ENCODE data around the gene OXSM. TPM values are rescaled to one million over a fixed set of nuclear protein-coding genes. Genes with fewer than 3 reads are reported as not detected.

Gene OXSM
- total and polyA plus RNA-seq, 2 experiments from 2014 or later: 1.3 to 2.2 TPM

DNA sequence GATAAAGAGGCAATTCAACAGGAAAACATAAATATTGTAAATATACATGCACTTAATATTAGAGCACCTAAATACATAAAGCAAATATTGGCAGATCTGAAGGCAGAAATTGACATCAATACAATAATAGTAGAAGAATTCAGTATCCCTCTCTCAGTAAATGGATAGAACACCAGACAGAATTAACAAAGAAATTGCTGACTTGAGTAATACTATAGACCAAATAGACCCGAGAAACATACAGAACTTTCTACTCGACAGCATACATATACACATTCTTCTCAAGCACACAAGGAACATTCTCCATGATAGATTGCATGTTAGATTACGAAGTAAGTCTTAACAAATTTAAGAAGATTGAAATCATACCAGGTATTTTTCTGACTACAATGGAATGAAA, 50.2 kb downstream of the OXSM start (continued):
- TF ChIP-seq, protein P1, sequence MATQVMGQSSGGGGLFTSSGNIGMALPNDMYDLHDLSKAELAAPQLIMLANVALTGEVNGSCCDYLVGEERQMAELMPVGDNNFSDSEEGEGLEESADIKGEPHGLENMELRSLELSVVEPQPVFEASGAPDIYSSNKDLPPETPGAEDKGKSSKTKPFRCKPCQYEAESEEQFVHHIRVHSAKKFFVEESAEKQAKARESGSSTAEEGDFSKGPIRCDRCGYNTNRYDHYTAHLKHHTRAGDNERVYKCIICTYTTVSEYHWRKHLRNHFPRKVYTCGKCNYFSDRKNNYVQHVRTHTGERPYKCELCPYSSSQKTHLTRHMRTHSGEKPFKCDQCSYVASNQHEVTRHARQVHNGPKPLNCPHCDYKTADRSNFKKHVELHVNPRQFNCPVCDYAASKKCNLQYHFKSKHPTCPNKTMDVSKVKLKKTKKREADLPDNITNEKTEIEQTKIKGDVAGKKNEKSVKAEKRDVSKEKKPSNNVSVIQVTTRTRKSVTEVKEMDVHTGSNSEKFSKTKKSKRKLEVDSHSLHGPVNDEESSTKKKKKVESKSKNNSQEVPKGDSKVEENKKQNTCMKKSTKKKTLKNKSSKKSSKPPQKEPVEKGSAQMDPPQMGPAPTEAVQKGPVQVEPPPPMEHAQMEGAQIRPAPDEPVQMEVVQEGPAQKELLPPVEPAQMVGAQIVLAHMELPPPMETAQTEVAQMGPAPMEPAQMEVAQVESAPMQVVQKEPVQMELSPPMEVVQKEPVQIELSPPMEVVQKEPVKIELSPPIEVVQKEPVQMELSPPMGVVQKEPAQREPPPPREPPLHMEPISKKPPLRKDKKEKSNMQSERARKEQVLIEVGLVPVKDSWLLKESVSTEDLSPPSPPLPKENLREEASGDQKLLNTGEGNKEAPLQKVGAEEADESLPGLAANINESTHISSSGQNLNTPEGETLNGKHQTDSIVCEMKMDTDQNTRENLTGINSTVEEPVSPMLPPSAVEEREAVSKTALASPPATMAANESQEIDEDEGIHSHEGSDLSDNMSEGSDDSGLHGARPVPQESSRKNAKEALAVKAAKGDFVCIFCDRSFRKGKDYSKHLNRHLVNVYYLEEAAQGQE (IDR thresholded peaks at IDR 0.05; ENCODE audit: unreplicated experiment): no peak
- TF ChIP-seq ZNF331 (CRISPR knock-in tag; IDR thresholded peaks at IDR 0.05; ENCODE audit: low read depth): no peak
- TF ChIP-seq JUNB (IDR thresholded peaks at IDR 0.05; ENCODE audit: unreplicated experiment): no peak

DNA sequence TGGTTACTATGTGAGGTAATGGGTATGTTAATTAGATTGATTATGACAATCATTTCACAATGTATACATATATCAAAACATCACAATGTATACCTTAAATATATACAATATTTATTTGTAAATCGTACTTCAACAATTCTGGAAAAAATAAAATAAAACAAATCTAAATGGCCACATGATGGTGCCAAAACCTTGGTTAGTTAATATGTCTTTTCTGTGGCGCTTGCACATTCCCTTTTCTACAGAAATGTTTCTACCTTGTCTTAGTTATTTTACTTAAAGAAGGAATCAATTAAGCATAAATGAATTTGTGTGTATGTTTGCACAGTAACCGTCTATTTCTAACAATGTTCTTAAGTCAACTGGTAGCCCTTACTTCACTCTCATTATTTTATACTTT, 53.4 kb downstream of the OXSM start:
- ATAC-seq (no peak), DNase-seq (ENCODE audit: low spot score) (no peak)
- no peak overlapping the region for H3K27ac Mint-ChIP-seq
- H3K4me3 Mint-ChIP-seq: no peak overlapping the region
- no peaks in the 10 kb centered on the region for H3K36me3 ChIP-seq (ENCODE audit: insufficient read depth)
- H3K27me3 Mint-ChIP-seq (ENCODE audit: insufficient read depth, low read depth, poor library complexity): no peaks in the 10 kb centered on the region
- no peak overlapping the region for H2AFZ ChIP-seq
- TF ChIP-seq EZH2 (IDR thresholded peaks at IDR 0.05; ENCODE audit: low read depth, unreplicated experiment): no peak
- peak in 1 of 2 experiments; percentile 43; a peak in 3 of 4 replicates for TF ChIP-seq CTCF (conservative IDR thresholded peaks at IDR 0.05; ENCODE audit: low read depth in 2 of 2)
- H3K9me2 ChIP-seq (ENCODE audit: insufficient read depth): no peaks in the 10 kb centered on the region
- H3K4me1 ChIP-seq (ENCODE audit: insufficient read depth): no peaks in the 10 kb centered on the region
- no peak overlapping the region for H3K27ac ChIP-seq (ENCODE audit: low read depth)
- H3K9me3 Mint-ChIP-seq: peaks cover 3% of the 10 kb centered on the region; the same call in 2 of the 3 replicates
- no peaks in the 10 kb centered on the region for H4K20me1 ChIP-seq (replicated peaks; ENCODE audit: insufficient read depth)
- no peaks in the 10 kb centered on the region for H3F3A ChIP-seq (replicated peaks; ENCODE audit: low read depth)
- H3K36me3 Mint-ChIP-seq (ENCODE audit: low read depth): no peaks in the 10 kb centered on the region
- H3K4me2 ChIP-seq: no peak overlapping the region
- H3K79me2 ChIP-seq (replicated peaks; ENCODE audit: insufficient read depth): no peaks in the 10 kb centered on the region
- no peaks in the 10 kb centered on the region for H3K27me3 ChIP-seq (ENCODE audit: insufficient read depth)
- H3K4me3 ChIP-seq: no peak overlapping the region
- H3K4me1 Mint-ChIP-seq: no peaks in the 10 kb centered on the region

Other genes with a start within 250 kb of the OXSM start
- 167 and 179 TPM in 2 replicates for gene TOP2B, start 125.2 kb upstream of the OXSM start, total RNA-seq (2014; rRNA removed; shearing (Covaris generic))
- 91.1 and 92.0 TPM in 2 replicates for gene TOP2B, start 125.2 kb upstream of the OXSM start, polyA plus RNA-seq (2016; fragmentation: Nextera tagmentation; extraction: Ambion mirVana)
- 34.0 and 43.5 TPM in 2 replicates for gene NGLY1, start 6.6 kb upstream of the OXSM start, total RNA-seq (2014; rRNA removed; shearing (Covaris generic))
- 20.4 TPM in 2 replicates for gene NGLY1, start 6.6 kb upstream of the OXSM start, polyA plus RNA-seq (2016; fragmentation: Nextera tagmentation; extraction: Ambion mirVana)